ENCODE measurements around the gene SASH1. TPM values are rescaled to one million over a fixed set of nuclear protein-coding genes. Genes with fewer than 3 reads are reported as not detected.
A peak's percentile ranks its signal among the peaks of the same experiment; 100 is the strongest.

Gene SASH1
- total RNA-seq, 1 experiment from 2014 or later, result 19.2 TPM

- CTCF ChIA-PET, result no interaction called here
- H3K27me3 ChIP-seq (replicated peaks; ENCODE audit: insufficient read depth, low read depth, low read length, poor library complexity), result no peaks in the 10 kb centered on the region
- H3K4me3 ChIP-seq (ENCODE audit: low read depth, low read length, poor library complexity, severe bottlenecking), result no peak overlapping the region
- POLR2A ChIA-PET (ENCODE audit: low non-redundant PET), result no interaction called here
- intact Hi-C loops (cut with micrococcal nuclease; ENCODE audit: unreplicated experiment), result no loop called here
- H3K9me3 ChIP-seq (ENCODE audit: low read depth, low read length, poor library complexity, severe bottlenecking), result no peaks in the 10 kb centered on the region
- no peak for DNase-seq (ENCODE audit: low spot score)
- H3K4me1 ChIP-seq (ENCODE audit: insufficient read depth, low read length, poor library complexity, severe bottlenecking), result peaks cover 37% of the 10 kb centered on the region
- TF ChIP-seq CTCF (conservative IDR thresholded peaks at IDR 0.05; ENCODE audit: low read depth, low read length) (no peak), EZH2 (IDR thresholded peaks at IDR 0.05; ENCODE audit: borderline replicate concordance, low read depth, low read length, poor library complexity, severe bottlenecking) (no peak)
- no peaks in the 10 kb centered on the region for H3K36me3 ChIP-seq (ENCODE audit: insufficient read depth, low read length, poor library complexity, severe bottlenecking)
- BruUV-seq (replicated peaks), result no TSS peak
- H3K27ac ChIP-seq (ENCODE audit: low read depth, low read length, poor library complexity, severe bottlenecking), result peak overlapping the region; percentile 32
Measured at GRCh38 chr6:148427333-148427732, 84.7 kb downstream of the SASH1 start.

- CTCF ChIA-PET, result no interaction called here
- DNase-seq (ENCODE audit: low spot score), result no peak
- Histone ChIP-seq H3K27me3 (replicated peaks; ENCODE audit: insufficient read depth, low read depth, low read length, poor library complexity) (no peaks in the 10 kb centered on the region), H3K9me3 (ENCODE audit: low read depth, low read length, poor library complexity, severe bottlenecking) (no peaks in the 10 kb centered on the region), H3K36me3 (ENCODE audit: insufficient read depth, low read length, poor library complexity, severe bottlenecking) (no peaks in the 10 kb centered on the region), H3K27ac (ENCODE audit: low read depth, low read length, poor library complexity, severe bottlenecking) (no peak overlapping the region), H3K4me3 (ENCODE audit: low read depth, low read length, poor library complexity, severe bottlenecking) (no peak overlapping the region), H3K4me1 (ENCODE audit: insufficient read depth, low read length, poor library complexity, severe bottlenecking) (peaks cover 39% of the 10 kb centered on the region)
- TF ChIP-seq EZH2 (IDR thresholded peaks at IDR 0.05; ENCODE audit: borderline replicate concordance, low read depth, low read length, poor library complexity, severe bottlenecking) (no peak), CTCF (conservative IDR thresholded peaks at IDR 0.05; ENCODE audit: low read depth, low read length) (no peak)
- no TSS peak for BruUV-seq (replicated peaks)
- POLR2A ChIA-PET (ENCODE audit: low non-redundant PET), result no interaction called here
- intact Hi-C loops (cut with micrococcal nuclease; ENCODE audit: unreplicated experiment), result no loop called here
Measured at GRCh38 chr6:148429423-148429822, 86.8 kb downstream of the SASH1 start.

- Histone ChIP-seq H3K9me3 (ENCODE audit: low read depth, low read length, poor library complexity, severe bottlenecking) (no peaks in the 10 kb centered on the region), H3K4me1 (ENCODE audit: insufficient read depth, low read length, poor library complexity, severe bottlenecking) (peaks cover 39% of the 10 kb centered on the region), H3K36me3 (ENCODE audit: insufficient read depth, low read length, poor library complexity, severe bottlenecking) (no peaks in the 10 kb centered on the region), H3K27me3 (replicated peaks; ENCODE audit: insufficient read depth, low read depth, low read length, poor library complexity) (no peaks in the 10 kb centered on the region), H3K27ac (ENCODE audit: low read depth, low read length, poor library complexity, severe bottlenecking) (no peak overlapping the region), H3K4me3 (ENCODE audit: low read depth, low read length, poor library complexity, severe bottlenecking) (no peak overlapping the region)
- intact Hi-C loops (cut with micrococcal nuclease; ENCODE audit: unreplicated experiment), result no loop called here
- BruUV-seq (replicated peaks), result no TSS peak
- ChIA-PET CTCF (no interaction called here), POLR2A (ENCODE audit: low non-redundant PET) (no interaction called here)
- DNase-seq (ENCODE audit: low spot score), result no peak
- TF ChIP-seq CTCF (conservative IDR thresholded peaks at IDR 0.05; ENCODE audit: low read depth, low read length), result no peak
- TF ChIP-seq EZH2 (IDR thresholded peaks at IDR 0.05; ENCODE audit: borderline replicate concordance, low read depth, low read length, poor library complexity, severe bottlenecking), result no peak
Measured at GRCh38 chr6:148430897-148431296, 88.3 kb downstream of the SASH1 start.

All from A673 (cell line).